Sigmoid colon (tissue), 3 donors: Measurements from ENCODE around the gene TGFBR2.

Experiments used
- POLR2A ChIP-seq, 2 donors: fragments of 450-650 bp; IDR thresholded peaks; one replicate each; pipeline ENCODE4 v1.6.1; 2016; ENCODE audit warnings: antibody characterized with exemption in 2 of 2, mild to moderate bottlenecking in 2 of 2, moderate library complexity in 2 of 2
- TF ChIP-seq, protein P1 (sequence below), 4 experiments: fragments of 450-650 bp in 3 of 4; fragments of 200-600 bp in 1 of 4; IDR thresholded peaks; one replicate each; pipeline ENCODE4 v1.5.1; 2016 to 2019; ENCODE audit warnings: antibody characterized with exemption in 4 of 4, mild to moderate bottlenecking in 3 of 4, moderate library complexity in 2 of 4

DNA sequence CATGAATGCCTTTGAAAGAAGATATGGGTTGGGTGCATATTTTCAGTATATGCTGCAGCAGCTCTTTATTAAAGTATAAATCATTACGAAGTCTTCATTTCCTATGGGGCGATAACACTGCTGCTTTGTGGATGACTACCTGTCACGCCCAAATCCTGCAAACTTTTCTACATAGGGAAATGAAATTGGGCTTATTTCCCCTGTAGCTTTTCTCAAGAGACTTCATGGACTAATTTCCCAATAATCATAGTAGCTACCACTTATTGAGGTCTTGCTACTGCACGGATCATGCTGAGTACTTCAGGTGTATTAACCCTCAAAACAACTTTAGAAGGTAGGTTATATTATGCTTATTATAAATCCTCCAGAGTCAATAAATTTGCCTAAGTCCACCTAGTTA, 8.0 kb downstream of the TGFBR2 start:
- TF ChIP-seq, protein P1, sequence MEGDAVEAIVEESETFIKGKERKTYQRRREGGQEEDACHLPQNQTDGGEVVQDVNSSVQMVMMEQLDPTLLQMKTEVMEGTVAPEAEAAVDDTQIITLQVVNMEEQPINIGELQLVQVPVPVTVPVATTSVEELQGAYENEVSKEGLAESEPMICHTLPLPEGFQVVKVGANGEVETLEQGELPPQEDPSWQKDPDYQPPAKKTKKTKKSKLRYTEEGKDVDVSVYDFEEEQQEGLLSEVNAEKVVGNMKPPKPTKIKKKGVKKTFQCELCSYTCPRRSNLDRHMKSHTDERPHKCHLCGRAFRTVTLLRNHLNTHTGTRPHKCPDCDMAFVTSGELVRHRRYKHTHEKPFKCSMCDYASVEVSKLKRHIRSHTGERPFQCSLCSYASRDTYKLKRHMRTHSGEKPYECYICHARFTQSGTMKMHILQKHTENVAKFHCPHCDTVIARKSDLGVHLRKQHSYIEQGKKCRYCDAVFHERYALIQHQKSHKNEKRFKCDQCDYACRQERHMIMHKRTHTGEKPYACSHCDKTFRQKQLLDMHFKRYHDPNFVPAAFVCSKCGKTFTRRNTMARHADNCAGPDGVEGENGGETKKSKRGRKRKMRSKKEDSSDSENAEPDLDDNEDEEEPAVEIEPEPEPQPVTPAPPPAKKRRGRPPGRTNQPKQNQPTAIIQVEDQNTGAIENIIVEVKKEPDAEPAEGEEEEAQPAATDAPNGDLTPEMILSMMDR (IDR thresholded peaks at IDR 0.05): no peak
- TF ChIP-seq POLR2A (IDR thresholded peaks at IDR 0.05): no peak
